ENCODE results near the gene HAPSTR1.

The HAPSTR1 gene

DNA sequence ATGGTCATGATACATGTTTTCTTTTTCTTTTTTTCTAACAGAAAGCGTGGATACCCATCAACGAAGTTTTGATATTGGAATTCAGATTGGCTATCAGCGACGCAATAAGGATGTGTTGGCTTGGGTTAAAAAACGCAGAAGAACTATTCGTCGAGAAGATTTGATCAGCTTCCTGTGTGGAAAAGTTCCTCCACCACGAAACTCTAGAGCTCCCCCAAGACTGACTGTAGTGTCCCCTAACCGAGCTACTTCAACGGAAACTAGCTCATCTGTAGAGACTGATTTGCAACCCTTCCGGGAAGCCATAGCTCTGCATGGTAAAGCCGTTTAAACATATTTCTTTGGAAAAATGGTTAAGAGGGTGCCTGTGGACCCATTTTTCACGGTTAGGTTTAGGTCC, 11.5 kb downstream of the HAPSTR1 start:
- TF ChIP-seq, protein P1, sequence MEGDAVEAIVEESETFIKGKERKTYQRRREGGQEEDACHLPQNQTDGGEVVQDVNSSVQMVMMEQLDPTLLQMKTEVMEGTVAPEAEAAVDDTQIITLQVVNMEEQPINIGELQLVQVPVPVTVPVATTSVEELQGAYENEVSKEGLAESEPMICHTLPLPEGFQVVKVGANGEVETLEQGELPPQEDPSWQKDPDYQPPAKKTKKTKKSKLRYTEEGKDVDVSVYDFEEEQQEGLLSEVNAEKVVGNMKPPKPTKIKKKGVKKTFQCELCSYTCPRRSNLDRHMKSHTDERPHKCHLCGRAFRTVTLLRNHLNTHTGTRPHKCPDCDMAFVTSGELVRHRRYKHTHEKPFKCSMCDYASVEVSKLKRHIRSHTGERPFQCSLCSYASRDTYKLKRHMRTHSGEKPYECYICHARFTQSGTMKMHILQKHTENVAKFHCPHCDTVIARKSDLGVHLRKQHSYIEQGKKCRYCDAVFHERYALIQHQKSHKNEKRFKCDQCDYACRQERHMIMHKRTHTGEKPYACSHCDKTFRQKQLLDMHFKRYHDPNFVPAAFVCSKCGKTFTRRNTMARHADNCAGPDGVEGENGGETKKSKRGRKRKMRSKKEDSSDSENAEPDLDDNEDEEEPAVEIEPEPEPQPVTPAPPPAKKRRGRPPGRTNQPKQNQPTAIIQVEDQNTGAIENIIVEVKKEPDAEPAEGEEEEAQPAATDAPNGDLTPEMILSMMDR (IDR thresholded peaks at IDR 0.05; ENCODE audit: insufficient read depth, low read depth, low read length, missing control alignments) = no peak
- no peak for DNase-seq (ENCODE audit: low read depth)
- no peak overlapping the region for H3K4me3 ChIP-seq (ENCODE audit: low read length)

- no peak for DNase-seq (ENCODE audit: low read depth)
- no peak overlapping the region for H3K4me3 ChIP-seq (ENCODE audit: low read length)
- TF ChIP-seq, protein P1 (IDR thresholded peaks at IDR 0.05; ENCODE audit: insufficient read depth, low read depth, low read length, missing control alignments) = no peak
These were observed 12.1 kb downstream of the HAPSTR1 start for GRCh38 chr16:9103546-9103945.

GRCh38 chr16:9105189-9105588, 13.7 kb downstream of the HAPSTR1 start:
- H3K4me3 ChIP-seq (ENCODE audit: low read length) = no peak overlapping the region
- no peak for DNase-seq (ENCODE audit: low read depth)
- TF ChIP-seq, protein P1 (IDR thresholded peaks at IDR 0.05; ENCODE audit: insufficient read depth, low read depth, low read length, missing control alignments) = no peak

DNA sequence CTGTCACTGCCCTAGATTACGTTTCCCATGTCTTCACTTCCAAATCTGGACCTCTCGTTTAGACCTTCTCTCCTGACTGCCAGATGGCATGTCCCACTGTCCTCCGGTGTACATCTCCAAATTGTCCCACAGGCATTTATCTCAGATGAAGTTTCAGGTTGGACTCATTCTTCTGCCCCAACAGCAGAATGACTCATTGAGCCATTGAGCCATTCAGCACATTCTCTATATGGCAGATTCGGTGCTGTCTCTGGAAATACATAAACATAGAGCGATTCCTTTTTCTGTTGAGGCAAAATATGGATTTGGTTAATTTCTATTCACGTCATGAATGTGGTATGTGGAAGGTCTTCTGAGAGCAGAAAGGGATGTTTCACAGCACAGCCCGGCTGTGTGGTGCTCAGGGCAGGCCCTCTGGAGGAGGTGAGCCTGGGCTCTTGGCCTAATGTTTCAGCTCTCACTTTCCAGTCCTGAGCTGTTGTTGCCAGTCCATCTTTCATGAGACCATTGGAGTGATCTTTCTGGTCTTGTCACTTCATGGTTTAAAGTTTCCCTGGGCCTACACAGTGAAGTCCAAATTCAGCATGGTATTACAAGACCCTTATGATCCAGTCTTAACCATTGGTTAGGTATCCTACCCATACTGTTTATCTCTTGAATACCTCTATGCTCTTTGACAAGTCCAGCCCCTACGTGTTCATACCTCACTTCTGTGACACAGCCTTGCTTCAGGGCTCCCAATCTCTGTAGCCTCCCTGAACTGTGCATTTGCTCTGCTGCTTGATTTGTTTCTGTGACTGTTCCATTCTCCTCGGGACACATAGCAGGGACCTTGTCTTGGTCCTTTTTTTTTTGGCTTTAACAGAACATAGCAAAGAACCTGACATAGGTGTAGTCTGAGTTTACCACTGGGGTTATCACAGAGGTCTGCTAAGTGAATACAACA, 15.9 kb downstream of the HAPSTR1 start:
- peak; percentile 49 for DNase-seq (ENCODE audit: low read depth)
- TF ChIP-seq, protein P1 (IDR thresholded peaks at IDR 0.05; ENCODE audit: insufficient read depth, low read depth, low read length, missing control alignments) = no peak
- no peak overlapping the region for H3K4me3 ChIP-seq (ENCODE audit: low read length)

DNA sequence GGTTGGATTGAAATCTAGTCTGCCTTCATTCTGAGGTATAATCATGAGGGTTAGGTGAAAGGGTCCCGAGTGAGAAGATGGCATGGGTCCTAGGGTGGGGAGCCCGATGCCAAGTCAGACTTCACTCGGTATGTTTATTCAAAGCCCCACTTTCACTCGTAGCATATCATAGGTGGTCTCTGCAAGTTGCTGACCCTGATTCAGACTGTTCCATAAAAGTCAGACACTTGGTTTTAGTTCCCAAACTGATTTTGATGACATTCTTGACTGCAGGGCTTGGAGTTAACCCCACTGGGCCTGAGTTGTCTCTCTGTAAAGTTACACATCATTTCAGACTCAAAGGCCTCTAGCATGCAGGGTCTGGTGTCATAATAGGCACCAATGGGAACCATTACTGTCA, 17.8 kb downstream of the HAPSTR1 start:
- DNase-seq (ENCODE audit: low read depth) = no peak
- TF ChIP-seq, protein P1 (IDR thresholded peaks at IDR 0.05; ENCODE audit: insufficient read depth, low read depth, low read length, missing control alignments) = no peak
- no peak overlapping the region for H3K4me3 ChIP-seq (ENCODE audit: low read length)

DNA sequence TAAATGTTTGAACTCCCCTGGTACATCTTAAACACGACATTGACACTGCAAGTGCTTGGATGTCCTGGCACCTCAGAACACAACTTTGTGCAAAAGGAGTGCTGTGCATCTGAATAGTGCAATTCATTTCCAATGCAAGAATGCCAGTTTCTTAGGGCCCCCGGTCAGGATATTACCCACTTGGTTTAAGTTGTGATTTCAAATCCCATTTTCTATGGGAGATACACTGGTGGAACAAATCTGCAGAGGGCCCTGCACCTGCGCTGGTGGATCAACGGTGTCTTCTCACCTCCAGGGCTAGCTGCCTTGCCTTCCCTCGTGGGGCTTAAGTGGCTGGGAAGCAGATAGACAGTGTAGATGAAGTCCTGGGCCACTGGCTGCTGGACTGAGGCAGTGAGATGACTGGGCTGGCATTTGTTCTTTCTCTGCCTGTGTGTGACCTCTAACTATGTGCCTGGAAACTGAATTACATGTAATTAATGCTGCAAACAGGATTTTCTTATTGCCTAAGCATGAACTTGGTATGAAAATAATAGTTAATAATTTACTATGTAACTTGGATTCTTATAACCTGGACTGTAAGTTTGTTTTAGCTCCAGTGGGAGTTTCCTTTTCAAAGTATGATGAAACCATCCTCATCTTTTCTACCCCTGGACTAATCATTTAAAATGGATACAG, 20.9 kb downstream of the HAPSTR1 start:
- no peak overlapping the region for H3K4me3 ChIP-seq (ENCODE audit: low read length)
- no peak for DNase-seq (ENCODE audit: low read depth)
- TF ChIP-seq, protein P1 (IDR thresholded peaks at IDR 0.05; ENCODE audit: insufficient read depth, low read depth, low read length, missing control alignments) = no peak
